Lower leg skin (tissue), 3 donors: ENCODE data around the gene KTN1.

Experiments
- CTCF ChIP-seq, 3 donors: fragments of 450-650 bp; IDR thresholded peaks; one replicate each; pipeline ENCODE4 v1.5.1; 2016; ENCODE audit warnings: antibody characterized with exemption in 3 of 3, mild to moderate bottlenecking in 3 of 3, moderate library complexity in 2 of 3
- POLR2A ChIP-seq, 2 donors: fragments of 450-650 bp; IDR thresholded peaks; one replicate each; pipeline ENCODE4 v1.6.1; 2016 to 2017; ENCODE audit warnings: antibody characterized with exemption in 2 of 2, mild to moderate bottlenecking in 1 of 2, moderate library complexity in 1 of 2

GRCh38 chr14:55625481-55625880 lies 45.5 kb downstream of the KTN1 start:
- TF ChIP-seq CTCF (IDR thresholded peaks at IDR 0.05) (no peak), POLR2A (IDR thresholded peaks at IDR 0.05) (no peak)
